Measurements from ENCODE around the gene RAB4A. TPM values are rescaled to one million over a fixed set of nuclear protein-coding genes. Genes with fewer than 3 reads are reported as not detected.
A peak's percentile ranks its signal among the peaks of the same experiment; 100 is the strongest.

The RAB4A gene
- total RNA-seq, 1 donor from 2014 or later = 46.7 TPM

- DNase-seq = no peak
Observed at GRCh38 chr1:229339086-229339485, 68.2 kb downstream of the RAB4A start.

GRCh38 chr1:229339520-229339919, 68.6 kb downstream of the RAB4A start:
- DNase-seq = no peak

GRCh38 chr1:229340496-229340895, 69.6 kb downstream of the RAB4A start:
- no peak for DNase-seq

GRCh38 chr1:229341774-229342655, 71.1 kb downstream of the RAB4A start:
- peak; percentile 90 for DNase-seq

GRCh38 chr1:229342656-229343569, 72.0 kb downstream of the RAB4A start, which contains the start of gene CCSAP:
CCSAP (minus strand) TSS chr1:229343047; CDS start chr1:229342465, 582 bp downstream.
- peak; percentile 63 for DNase-seq

GRCh38 chr1:229344139-229344538, 73.2 kb downstream of the RAB4A start:
- no peak for DNase-seq

GRCh38 chr1:229344937-229345684, 74.2 kb downstream of the RAB4A start:
- DNase-seq = no peak

GRCh38 chr1:229347528-229347927, 76.6 kb downstream of the RAB4A start:
- no peak for DNase-seq

GRCh38 chr1:229349463-229350385, 78.8 kb downstream of the RAB4A start:
- no peak for DNase-seq

- no peak for DNase-seq
Observed at GRCh38 chr1:229352975-229353374, 82.1 kb downstream of the RAB4A start.

GRCh38 chr1:229354226-229354625, 83.3 kb downstream of the RAB4A start:
- no peak for DNase-seq

Other genes with a start within 250 kb of the RAB4A start
- 11.0 TPM for gene CCSAP, start 71.9 kb downstream of the RAB4A start, total RNA-seq
- 4,424 TPM for gene ACTA1, start 163.0 kb downstream of the RAB4A start, total RNA-seq
- gene NUP133, start 237.2 kb downstream of the RAB4A start, total RNA-seq = 41.5 TPM